CD4-positive, CD25-positive, alpha-beta regulatory T cell (primary cell): ENCODE measurements around the gene AHCTF1. TPM values are rescaled to one million over a fixed set of nuclear protein-coding genes. Genes with fewer than 3 reads are reported as not detected.
A peak's percentile ranks its signal among the peaks of the same experiment; 100 is the strongest.
"Not testable (repeated sequence)": the region's sequence is repeated elsewhere in the genome, so short reads cannot be mapped to it uniquely, and the experiment has no call there.

Experiments
- ATAC-seq, 2 donors: fragments of 150-1000 bp; cut with Tn5 transposase; one replicate each; pipeline ENCODE4 v1.10.0; 2021; ENCODE audit warnings: low read depth in 2 of 2, moderate number of reproducible peaks in 2 of 2, moderate library complexity in 1 of 2
- DNase-seq, 3 donors: peaks; one replicate each; pipeline versions ENCODE4 v3.0.0 to v3.0.0-alpha.2; 2012 to 2022; ENCODE audit warnings: mixed read lengths in 1 of 3
- H3K27ac ChIP-seq: one replicate; pipeline ENCODE4 v1.7.0; 2013; ENCODE audit warnings: mild to moderate bottlenecking, low read length; ENCODE audit not compliant: insufficient read depth, poor library complexity, severe bottlenecking
- H3K27me3 ChIP-seq: one replicate; pipeline ENCODE4 v1.7.0; 2013; ENCODE audit warnings: low read length; ENCODE audit not compliant: control insufficient read depth, insufficient read depth
- H3K36me3 ChIP-seq: one replicate; pipeline ENCODE4 v1.7.0; 2013; ENCODE audit warnings: mild to moderate bottlenecking, low read length, moderate library complexity; ENCODE audit not compliant: control insufficient read depth, insufficient read depth
- H3K4me1 ChIP-seq: 2 replicates; pipeline ENCODE4 v1.7.0; 2013; ENCODE audit warnings: mild to moderate bottlenecking, low read length; ENCODE audit not compliant: insufficient read depth, control insufficient read depth, poor library complexity, severe bottlenecking
- H3K4me3 ChIP-seq: one replicate; pipeline ENCODE4 v1.7.0; 2013; ENCODE audit warnings: low read depth, mild to moderate bottlenecking, low read length, moderate library complexity
- H3K9me3 ChIP-seq, 2 experiments: 1 replicate in 1 of 2; 2 replicates in 1 of 2; pipeline ENCODE4 v1.7.0; 2013; ENCODE audit warnings: low read length in 2 of 2, mild to moderate bottlenecking in 1 of 2, moderate library complexity in 1 of 2; ENCODE audit not compliant: control insufficient read depth in 2 of 2
- H3K27ac Mint-ChIP-seq, 3 donors: one replicate each; pipeline ENCODE4 v1.8.0; 2020 to 2022; ENCODE audit warnings: mild to moderate bottlenecking in 3 of 3, mixed read lengths in 3 of 3, moderate library complexity in 2 of 3
- H3K27me3 Mint-ChIP-seq: one replicate; pipeline ENCODE4 v1.8.0; 2022; ENCODE audit warnings: mild to moderate bottlenecking, mixed read lengths
- H3K36me3 Mint-ChIP-seq: one replicate; pipeline ENCODE4 v1.8.0; 2020; ENCODE audit warnings: mixed read lengths
- H3K4me1 Mint-ChIP-seq, 4 donors: one replicate each; pipeline ENCODE4 v1.8.0; 2020 to 2022; ENCODE audit warnings: mixed read lengths in 4 of 4, mild to moderate bottlenecking in 1 of 4
- H3K4me3 Mint-ChIP-seq, 4 donors: one replicate each; pipeline ENCODE4 v1.8.0; 2020 to 2022; ENCODE audit warnings: mild to moderate bottlenecking in 4 of 4, mixed read lengths in 4 of 4, moderate library complexity in 3 of 4
- H3K9me3 Mint-ChIP-seq, 7 donors: one replicate each; pipeline ENCODE4 v1.8.0; 2020 to 2022; ENCODE audit warnings: mixed read lengths in 7 of 7, mild to moderate bottlenecking in 3 of 7, moderate library complexity in 2 of 7
- polyA plus RNA-seq, 4 donors: library from polyadenylated mRNA; unstranded; fragments of 300-500 nt; fragmentation: Illumina TruSeq; gene quantifications; one replicate each; pipeline ENCODE4 v1.2.3, GENCODE V29; 2021
- total RNA-seq: library from RNA; stranded (reverse); gene quantifications from one replicate; pipeline ENCODE4 v1.2.3, GENCODE V29; 2022

AHCTF1 gene
- total and polyA plus RNA-seq, 5 donors from 2014 or later = 11.2 to 77.0 (median 14.4) TPM

DNA sequence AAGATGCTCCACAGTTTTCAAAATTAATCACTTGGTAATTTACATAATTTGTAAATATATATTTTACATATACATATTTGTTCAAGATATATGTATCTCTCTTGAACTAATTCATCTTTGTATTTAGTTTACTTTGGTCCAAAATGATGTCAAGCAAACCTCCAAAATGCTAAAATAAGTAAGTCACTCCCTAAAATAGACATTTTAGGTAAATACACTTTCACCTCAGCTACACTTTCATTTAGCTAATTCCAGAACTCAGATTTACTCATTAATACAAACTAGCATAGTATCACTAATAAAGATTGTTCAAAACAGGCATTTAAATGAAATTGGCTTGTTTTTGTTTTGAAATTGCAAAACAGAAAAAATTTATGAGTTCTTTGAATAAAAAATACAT lies 40.6 kb downstream of the AHCTF1 start:
- ATAC-seq (no peak), DNase-seq (no peak)
- Histone ChIP-seq H3K4me3 (no peak overlapping the region), H3K4me1 (no peaks in the 10 kb centered on the region), H3K27me3 (no peaks in the 10 kb centered on the region), H3K9me3 (no peaks in the 10 kb centered on the region), H3K27ac (no peak overlapping the region), H3K36me3 (peaks cover 73% of the 10 kb centered on the region)
- Mint-ChIP-seq H3K36me3 (peaks cover 59% of the 10 kb centered on the region), H3K4me1 (peaks cover 5 to 10% (median 8%) of the 10 kb centered on the region in 4 donors), H3K4me3 (no peak overlapping the region), H3K27me3 (no peaks in the 10 kb centered on the region), H3K9me3 (no peaks in the 10 kb centered on the region), H3K27ac (no peak overlapping the region)

DNA sequence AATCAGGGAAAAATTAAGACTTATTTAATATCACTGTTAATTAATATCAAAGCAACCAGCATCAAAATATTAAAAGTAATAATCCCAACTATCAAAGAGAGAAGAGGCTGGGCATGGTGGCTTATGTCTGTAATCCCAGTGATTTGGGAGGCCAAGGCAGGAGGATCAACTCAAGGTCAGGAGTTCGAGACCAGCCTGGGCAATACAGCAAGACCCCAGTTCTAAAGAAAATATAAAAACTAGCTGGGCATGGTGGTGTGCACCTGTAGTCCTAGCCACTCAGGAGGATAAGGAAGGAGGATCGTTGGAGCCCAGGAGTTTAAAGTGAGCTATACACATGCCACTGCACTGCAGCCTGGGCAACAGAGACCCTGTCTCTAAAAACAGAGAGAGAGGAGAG lies 43.2 kb downstream of the AHCTF1 start:
- H3K4me1 ChIP-seq = no peaks in the 10 kb centered on the region
- H3K27ac ChIP-seq = no peak overlapping the region
- Mint-ChIP-seq H3K4me3 (no peak overlapping the region), H3K27me3 (no peaks in the 10 kb centered on the region), H3K4me1 (peaks cover 6 to 8% (median 6%) of the 10 kb centered on the region in 4 donors), H3K36me3 (peaks cover 54% of the 10 kb centered on the region), H3K27ac (peak overlapping the region in 1 of 3 donors; percentile 60), H3K9me3 (no peaks in the 10 kb centered on the region)
- H3K4me3 ChIP-seq = no peak overlapping the region
- peaks cover 73% of the 10 kb centered on the region for H3K36me3 ChIP-seq
- no peaks in the 10 kb centered on the region for H3K27me3 ChIP-seq
- DNase-seq (no peak), ATAC-seq (no peak)
- no peaks in the 10 kb centered on the region for H3K9me3 ChIP-seq

DNA sequence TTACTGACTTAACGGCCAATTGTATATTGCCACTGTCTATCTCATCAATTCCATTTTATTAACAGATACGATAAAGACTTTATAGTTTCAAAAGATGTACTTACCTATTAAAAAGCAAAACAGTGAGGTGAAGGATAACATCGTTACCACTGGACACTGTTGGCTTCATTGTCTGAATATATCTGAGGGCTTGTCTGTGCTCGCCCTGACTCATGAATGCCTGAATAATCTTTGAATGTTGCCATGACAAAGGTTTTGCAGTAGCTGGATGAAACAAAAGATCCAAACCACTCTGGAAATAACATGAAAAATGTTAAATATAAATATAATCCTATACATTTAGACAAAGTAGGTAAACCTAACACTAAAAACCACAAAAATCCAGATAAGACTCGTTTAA lies 46.4 kb downstream of the AHCTF1 start:
- H3K4me1 ChIP-seq, H3K9me3 Mint-ChIP-seq, ATAC-seq, H3K9me3 ChIP-seq, H3K27me3 Mint-ChIP-seq, H3K4me3 ChIP-seq, H3K4me3 Mint-ChIP-seq, H3K27ac ChIP-seq, DNase-seq, H3K27ac Mint-ChIP-seq, H3K27me3 ChIP-seq: not testable (repeated sequence)
- peaks cover 79% of the 10 kb centered on the region for H3K36me3 ChIP-seq
- peaks cover 57% of the 10 kb centered on the region for H3K36me3 Mint-ChIP-seq
- peaks cover 0 to 17% (median 1%) of the 10 kb centered on the region in 4 donors for H3K4me1 Mint-ChIP-seq

DNA sequence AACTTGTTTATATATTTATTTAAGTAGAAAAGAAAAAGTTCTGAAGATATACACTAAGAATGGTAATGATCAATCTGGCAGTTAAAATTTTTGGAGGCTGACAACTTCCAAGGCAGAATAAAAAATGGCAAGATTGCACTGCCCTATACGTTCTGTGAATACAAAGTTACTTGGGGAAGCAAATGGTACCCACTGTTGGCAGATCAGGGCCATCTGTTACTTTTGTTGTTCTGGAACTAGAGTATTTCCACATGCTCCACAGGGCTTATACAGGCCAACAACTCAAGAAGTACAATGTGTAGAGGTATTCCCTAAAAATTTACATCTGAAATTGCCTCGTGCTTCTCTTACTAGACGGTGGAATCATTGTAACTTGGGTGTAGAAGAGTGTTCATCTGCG lies 53.2 kb downstream of the AHCTF1 start:
- H3K9me3 ChIP-seq = no peaks in the 10 kb centered on the region
- H3K36me3 ChIP-seq = peaks cover 73% of the 10 kb centered on the region
- H3K27me3 ChIP-seq = no peaks in the 10 kb centered on the region
- Mint-ChIP-seq H3K27me3 (no peaks in the 10 kb centered on the region), H3K27ac (no peak overlapping the region), H3K36me3 (peaks cover 46% of the 10 kb centered on the region), H3K4me1 (peaks cover 10 to 22% (median 14%) of the 10 kb centered on the region in 4 donors), H3K4me3 (no peak overlapping the region), H3K9me3 (no peaks in the 10 kb centered on the region)
- H3K27ac ChIP-seq = no peak overlapping the region
- no peak for DNase-seq
- H3K4me3 ChIP-seq = no peak overlapping the region
- H3K4me1 ChIP-seq = no peaks in the 10 kb centered on the region
- no peak for ATAC-seq

- H3K4me1 Mint-ChIP-seq = peaks cover 18 to 32% (median 26%) of the 10 kb centered on the region in 4 donors
- peaks cover 50% of the 10 kb centered on the region for H3K36me3 Mint-ChIP-seq
- no peaks in the 10 kb centered on the region for H3K9me3 Mint-ChIP-seq
- Histone ChIP-seq H3K27ac (no peak overlapping the region), H3K4me3 (no peak overlapping the region), H3K9me3 (no peaks in the 10 kb centered on the region), H3K4me1 (no peaks in the 10 kb centered on the region), H3K36me3 (peaks cover 73% of the 10 kb centered on the region), H3K27me3 (no peaks in the 10 kb centered on the region)
- ATAC-seq (no peak), DNase-seq (no peak)
- H3K4me3 Mint-ChIP-seq = no peak overlapping the region
- no peaks in the 10 kb centered on the region for H3K27me3 Mint-ChIP-seq
- no peak overlapping the region for H3K27ac Mint-ChIP-seq
Observed at GRCh38 chr1:246876431-246876830, 55.3 kb downstream of the AHCTF1 start.

DNA sequence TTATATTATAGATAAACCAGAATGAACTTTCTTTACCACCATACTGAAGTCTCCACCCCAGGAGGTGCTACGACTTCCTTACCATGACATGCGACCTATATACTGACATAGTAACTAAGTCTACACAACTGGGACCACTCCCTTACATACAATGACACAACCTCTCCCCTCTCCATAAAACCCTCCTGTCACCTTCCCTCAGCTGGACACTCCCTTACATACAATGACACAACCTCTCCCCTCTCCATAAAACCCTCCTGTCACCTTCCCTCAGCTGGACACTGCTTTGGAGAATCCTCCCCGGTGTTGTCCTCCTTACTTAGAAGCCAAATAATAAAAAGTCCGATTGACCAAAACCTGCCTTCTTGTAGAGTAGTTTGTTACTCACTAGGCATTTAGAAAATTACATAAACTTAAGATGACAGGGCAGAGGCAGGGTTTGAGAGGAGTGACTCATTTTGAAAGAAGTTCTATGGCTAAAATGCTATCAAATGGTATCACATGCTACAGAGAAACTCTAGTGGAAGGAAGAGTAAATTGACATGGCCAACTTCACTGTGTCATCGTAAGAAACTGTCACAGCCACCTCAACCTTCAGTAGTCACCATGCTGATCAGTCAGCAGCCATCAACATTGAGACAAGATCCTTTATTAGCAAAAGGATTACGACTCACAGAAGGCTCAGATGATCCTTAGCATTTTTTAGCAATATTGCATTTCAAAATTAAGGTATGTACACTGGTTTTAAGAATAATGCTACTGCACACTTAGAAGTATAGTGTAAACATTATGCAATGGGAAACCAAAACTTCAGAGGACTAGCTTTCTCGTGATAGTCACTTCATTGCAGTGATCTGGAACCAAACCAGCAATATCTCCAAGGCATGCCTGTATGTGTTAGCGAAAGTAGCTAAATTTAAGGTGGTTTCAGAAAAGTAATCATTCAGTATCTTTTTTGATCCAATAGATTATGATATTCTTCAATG lies 56.4 kb downstream of the AHCTF1 start:
- H3K9me3 Mint-ChIP-seq = no peaks in the 10 kb centered on the region
- DNase-seq (peak in 1 of 3 donors; percentile 42), ATAC-seq (no peak)
- no peaks in the 10 kb centered on the region for H3K27me3 Mint-ChIP-seq
- H3K4me3 ChIP-seq = no peak overlapping the region
- no peaks in the 10 kb centered on the region for H3K27me3 ChIP-seq
- H3K4me1 ChIP-seq = no peaks in the 10 kb centered on the region
- no peaks in the 10 kb centered on the region for H3K9me3 ChIP-seq
- H3K36me3 Mint-ChIP-seq = peaks cover 50% of the 10 kb centered on the region
- H3K36me3 ChIP-seq = peaks cover 77% of the 10 kb centered on the region
- H3K4me1 Mint-ChIP-seq = peaks cover 12 to 34% (median 27%) of the 10 kb centered on the region in 4 donors
- H3K27ac Mint-ChIP-seq = no peak overlapping the region
- H3K27ac ChIP-seq = no peak overlapping the region
- H3K4me3 Mint-ChIP-seq = no peak overlapping the region

DNA sequence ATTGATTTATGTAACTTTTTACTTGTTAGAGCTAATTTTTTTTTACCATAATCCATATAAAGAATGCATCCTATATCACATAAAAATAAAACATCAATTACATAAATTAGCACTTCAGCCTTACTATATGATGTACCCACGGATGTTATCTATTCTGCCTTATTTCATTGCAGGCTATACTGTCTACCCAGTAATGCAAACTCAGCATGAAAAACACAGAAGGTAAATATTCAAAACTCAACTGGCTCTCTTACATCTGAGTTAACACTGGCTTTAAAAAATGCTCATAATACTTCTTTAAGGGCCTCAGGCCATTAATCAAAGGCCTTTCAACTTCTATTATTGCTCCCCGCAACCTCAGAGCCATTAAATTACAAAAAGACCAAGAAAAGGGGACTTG lies 65.8 kb downstream of the AHCTF1 start:
- Mint-ChIP-seq H3K36me3 (peaks cover 41% of the 10 kb centered on the region), H3K4me1 (peaks cover 0 to 15% (median 9%) of the 10 kb centered on the region in 4 donors), H3K27ac (peak overlapping the region in 1 of 3 donors; percentile 38), H3K4me3 (no peak overlapping the region), H3K27me3 (no peaks in the 10 kb centered on the region), H3K9me3 (no peaks in the 10 kb centered on the region)
- ATAC-seq = no peak
- H3K36me3 ChIP-seq = peaks cover 75% of the 10 kb centered on the region
- H3K4me1 ChIP-seq = no peaks in the 10 kb centered on the region
- H3K27me3 ChIP-seq = no peaks in the 10 kb centered on the region
- H3K27ac ChIP-seq = no peak overlapping the region
- H3K9me3 ChIP-seq = no peaks in the 10 kb centered on the region
- DNase-seq = no peak
- no peak overlapping the region for H3K4me3 ChIP-seq

GRCh38 chr1:246863791-246864190 lies 68.0 kb downstream of the AHCTF1 start:
- not testable (repeated sequence) for ATAC-seq, H3K4me3 Mint-ChIP-seq, H3K27me3 ChIP-seq, H3K4me3 ChIP-seq, H3K4me1 ChIP-seq, H3K27me3 Mint-ChIP-seq, H3K9me3 ChIP-seq, DNase-seq, H3K27ac Mint-ChIP-seq, H3K9me3 Mint-ChIP-seq, H3K27ac ChIP-seq
- peaks cover 0 to 15% (median 7%) of the 10 kb centered on the region in 4 donors for H3K4me1 Mint-ChIP-seq
- peaks cover 38% of the 10 kb centered on the region for H3K36me3 Mint-ChIP-seq
- H3K36me3 ChIP-seq = peaks cover 76% of the 10 kb centered on the region
